ENCODE results near the gene CREM.

Gene CREM

GRCh38 chr10:35224045-35224740, 97.5 kb downstream of the CREM start:
- no peak for FAIRE-seq

- no peak for FAIRE-seq
These were observed 98.6 kb downstream of the CREM start for GRCh38 chr10:35225204-35225603.

- FAIRE-seq: no peak
These were observed 99.9 kb downstream of the CREM start for GRCh38 chr10:35226507-35226906.

DNA sequence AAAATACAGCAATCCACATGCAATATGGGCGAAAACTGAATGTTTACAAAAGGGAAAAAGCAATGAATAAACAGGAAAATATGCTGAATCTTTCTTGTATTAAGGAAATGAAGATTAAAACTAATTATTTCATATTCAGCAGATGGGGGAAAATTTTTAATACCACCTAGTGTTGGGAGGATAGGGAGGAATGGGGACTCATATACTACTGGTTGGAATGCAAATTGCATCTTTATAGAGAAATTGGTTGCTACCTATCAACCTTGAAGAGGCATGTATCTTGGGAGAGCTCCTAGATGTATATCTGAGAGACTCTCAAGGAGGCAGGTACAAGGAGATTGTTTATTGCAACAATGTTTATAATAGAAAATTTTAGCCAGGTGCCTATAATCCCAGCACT, 101.4 kb downstream of the CREM start:
- no peak for FAIRE-seq

DNA sequence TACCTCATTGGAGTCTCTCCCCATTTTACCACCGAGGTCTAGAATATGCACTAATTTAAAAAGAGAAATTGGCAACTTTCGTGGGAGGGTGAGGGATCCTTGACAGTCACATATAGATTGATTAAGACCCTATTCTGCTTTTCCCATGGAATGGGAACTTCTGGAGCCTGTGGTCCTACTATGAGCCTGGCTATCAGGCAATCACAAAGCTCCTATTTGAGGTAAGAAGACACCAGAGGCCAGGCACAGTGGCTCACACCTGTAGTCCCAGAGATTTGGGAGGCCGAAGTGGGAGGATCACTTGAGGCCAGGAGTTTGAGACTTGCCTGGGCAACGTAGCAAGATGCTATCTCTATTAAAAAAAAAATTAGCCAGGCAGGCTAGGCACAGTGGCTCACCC, 105.0 kb downstream of the CREM start:
- FAIRE-seq: no peak

DNA sequence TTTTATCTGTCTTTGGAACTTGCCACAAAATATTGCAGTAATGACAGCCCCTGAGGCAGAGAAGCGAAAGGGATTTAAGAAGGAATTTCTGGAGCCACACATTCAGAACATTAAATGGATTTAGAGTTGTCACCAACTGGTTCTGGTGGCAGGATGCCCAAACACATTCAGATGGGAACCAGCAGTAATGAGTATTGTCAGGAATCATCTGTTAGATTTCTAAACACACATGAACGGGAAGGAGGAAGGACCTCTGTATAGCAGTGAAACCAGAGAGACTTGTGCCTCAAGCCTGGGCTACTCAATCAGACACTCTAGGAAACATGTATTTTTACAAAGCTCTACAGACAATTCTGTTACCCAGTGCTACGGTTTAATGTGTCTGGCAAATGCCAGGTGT, 105.9 kb downstream of the CREM start:
- no peak for FAIRE-seq

- no peak for FAIRE-seq
These were observed 107.4 kb downstream of the CREM start for GRCh38 chr10:35234073-35234472.

- FAIRE-seq: peak; percentile 81
These were observed 110.1 kb downstream of the CREM start for GRCh38 chr10:35236739-35237138.

GRCh38 chr10:35237766-35238512, 111.3 kb downstream of the CREM start:
- no peak for FAIRE-seq

GRCh38 chr10:35244549-35244948, 117.9 kb downstream of the CREM start:
- FAIRE-seq: no peak

DNA sequence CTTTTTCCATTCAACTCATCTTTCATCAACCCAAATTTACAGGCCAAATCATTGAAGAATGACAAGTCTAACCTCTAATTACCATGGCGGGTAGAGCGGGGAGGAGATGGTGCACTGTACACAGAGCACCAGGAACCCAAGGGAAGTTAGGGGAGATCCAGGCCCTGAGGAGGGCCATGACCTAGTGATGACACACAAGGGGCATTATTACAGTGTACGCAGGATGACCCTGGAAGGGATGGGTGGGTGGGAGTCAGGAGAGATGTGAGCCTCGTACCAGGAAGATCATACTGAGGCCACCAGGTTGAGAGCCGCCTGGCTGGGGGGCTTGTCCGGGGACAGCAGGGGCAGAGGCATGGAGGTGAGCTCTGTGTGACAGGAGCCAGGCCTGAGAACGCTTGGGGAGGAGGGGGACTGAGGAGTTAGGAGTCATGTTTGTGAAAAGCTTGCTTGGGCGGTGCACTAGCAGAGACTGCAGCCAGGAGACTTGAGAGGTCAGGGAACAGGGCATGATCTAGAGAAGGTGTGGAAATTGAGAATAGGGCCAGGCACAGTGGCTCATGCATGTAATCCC, 120.2 kb downstream of the CREM start:
- FAIRE-seq: no peak

- no peak for FAIRE-seq
These were observed 124.9 kb downstream of the CREM start for GRCh38 chr10:35251373-35252100.

DNA sequence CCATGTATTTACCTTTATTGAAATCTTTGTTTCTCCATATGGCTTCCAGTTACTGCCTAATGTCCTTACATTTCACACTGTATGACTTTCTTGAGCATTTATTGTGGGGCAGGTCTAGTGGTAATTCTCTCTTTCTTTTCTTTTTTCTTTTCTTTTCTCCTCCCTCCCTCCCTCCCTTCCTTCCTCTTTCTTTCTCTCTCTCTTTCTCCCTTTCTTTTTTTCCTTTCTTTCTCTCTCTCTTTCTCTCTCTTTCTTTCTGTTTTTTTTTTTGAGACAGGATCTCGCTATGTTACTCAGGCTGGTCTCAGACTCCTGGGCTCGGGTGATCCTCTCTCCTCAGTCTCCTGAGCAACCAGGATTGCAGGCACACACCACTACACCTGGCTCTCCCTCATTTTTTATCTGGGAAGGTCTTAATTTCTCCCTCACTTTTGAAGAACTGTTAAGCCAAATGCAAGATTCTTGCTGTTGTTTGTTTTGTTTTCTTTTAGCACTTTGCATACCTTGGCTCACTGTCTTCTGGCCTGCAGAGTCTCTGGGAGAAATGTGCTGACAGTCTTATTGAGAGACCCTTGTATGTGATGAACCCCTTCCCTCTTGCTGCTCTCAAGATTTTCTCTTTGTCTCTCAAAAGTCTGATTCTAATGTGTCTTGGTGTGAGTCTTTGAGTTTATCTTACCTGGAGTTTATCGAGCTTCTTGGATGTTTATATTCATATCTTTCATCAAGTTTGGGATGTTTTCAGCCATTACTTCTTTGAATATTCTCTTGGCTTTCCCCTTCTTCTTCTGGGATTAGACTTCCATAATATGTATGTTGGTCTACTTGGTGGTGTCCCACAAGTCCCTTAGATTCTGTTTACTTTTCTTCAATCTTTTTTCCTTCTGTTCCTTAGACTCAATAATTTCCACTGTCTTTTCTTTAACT, 130.7 kb downstream of the CREM start:
- no peak for FAIRE-seq

- no peak for FAIRE-seq
These were observed 133.2 kb downstream of the CREM start for GRCh38 chr10:35259769-35260397.

GRCh38 chr10:35262436-35262835, 135.8 kb downstream of the CREM start:
- FAIRE-seq: no peak

All from TTC549 (cell line).